HEK293 (cell line): ENCODE measurements around the gene CABCOCO1.
A peak's percentile ranks its signal among the peaks of the same experiment; 100 is the strongest.

Experiments
- CTCF ChIA-PET: fragments of 350-600 bp; formaldehyde crosslinking; extraction: SDS; loops from one replicate; lab custom pipeline; 2021; ENCODE audit warnings: antibody characterized with exemption; lab: Yijun Ruan, JAX
- POLR2A ChIA-PET: fragments of 300-600 bp; formaldehyde crosslinking; extraction: SDS; loops from one replicate; lab custom pipeline; 2020; ENCODE audit warnings: antibody characterized with exemption, inconsistent platforms; lab: Yijun Ruan, JAX
- H3K27ac ChIP-seq: fragments of 200-500 bp; sonication (Bioruptor generic); 2 replicates; pipeline ENCODE4 v1.5.1; 2014; ENCODE audit warnings: low read depth, low read length, control low read depth, inconsistent platforms; ENCODE audit errors: extremely low read depth
- H3K36me3 ChIP-seq, 2 experiments: fragments of 200-500 bp in 1 of 2; sonication (Bioruptor generic) in 1 of 2; 1 replicate in 1 of 2; 2 replicates in 1 of 2; pipeline ENCODE4 v1.5.1; 2014 to 2017; ENCODE audit warnings: inconsistent platforms in 2 of 2, low read length in 2 of 2; ENCODE audit not compliant: control insufficient read depth in 2 of 2, insufficient read depth in 1 of 2
- H3K4me1 ChIP-seq: fragments of 200-500 bp; sonication (Bioruptor generic); 2 replicates; pipeline ENCODE4 v1.5.1; 2014; ENCODE audit warnings: mild to moderate bottlenecking, low read length, inconsistent platforms; ENCODE audit not compliant: control insufficient read depth, insufficient read depth
- H3K4me3 ChIP-seq: 2 replicates; pipeline ENCODE4 v1.5.1; 2011; ENCODE audit warnings: low read depth, mild to moderate bottlenecking, control low read depth, low read length, moderate library complexity
- H3K9me3 ChIP-seq: fragments of 200-500 bp; sonication (Bioruptor generic); 2 replicates; pipeline ENCODE4 v1.5.1; 2014; ENCODE audit warnings: low read depth, low read length, inconsistent platforms; ENCODE audit not compliant: control insufficient read depth, insufficient read depth
- GLIS2 ChIP-seq: fragments of 450-650 bp; formaldehyde crosslinking; IDR thresholded peaks from 2 replicates; pipeline ENCODE4 v1.5.1; 2016; ENCODE audit warnings: missing biosample characterization, missing genetic modification characterization
- INSM2 ChIP-seq: fragments of 450-650 bp; formaldehyde crosslinking; IDR thresholded peaks from 2 replicates; pipeline ENCODE4 v1.5.1; 2016; ENCODE audit warnings: missing biosample characterization, missing genetic modification characterization
- KLF17 ChIP-seq: fragments of 450-650 bp; formaldehyde crosslinking; IDR thresholded peaks from 2 replicates; pipeline ENCODE4 v1.5.1; 2016; ENCODE audit warnings: missing biosample characterization, missing genetic modification characterization
- KLF8 ChIP-seq: fragments of 450-650 bp; formaldehyde crosslinking; IDR thresholded peaks from 2 replicates; pipeline ENCODE4 v1.5.1; 2016; ENCODE audit warnings: missing biosample characterization, missing genetic modification characterization
- OVOL3 ChIP-seq: fragments of 450-650 bp; formaldehyde crosslinking; IDR thresholded peaks from 2 replicates; pipeline ENCODE4 v1.5.1; 2016; ENCODE audit warnings: missing biosample characterization, missing genetic modification characterization
- PRDM1 ChIP-seq: fragments of 450-650 bp; formaldehyde crosslinking; IDR thresholded peaks from 2 replicates; pipeline ENCODE4; 2016; ENCODE audit warnings: missing biosample characterization, missing genetic modification characterization
- PRDM2 ChIP-seq: fragments of 450-650 bp; formaldehyde crosslinking; IDR thresholded peaks from 2 replicates; pipeline ENCODE4 v1.5.1; 2016; ENCODE audit warnings: missing biosample characterization, missing genetic modification characterization, borderline replicate concordance
- PRDM6 ChIP-seq: fragments of 450-650 bp; formaldehyde crosslinking; IDR thresholded peaks from 2 replicates; pipeline ENCODE4 v1.5.1; 2017; ENCODE audit warnings: missing biosample characterization, missing genetic modification characterization
- SETDB1 ChIP-seq: IDR thresholded peaks from one replicate; pipeline ENCODE4 v1.6.1; 2017; ENCODE audit warnings: mild to moderate bottlenecking, low read length, moderate library complexity, mixed read lengths; ENCODE audit not compliant: insufficient read length
- SP2 ChIP-seq: fragments of 450-650 bp; formaldehyde crosslinking; IDR thresholded peaks from 2 replicates; pipeline ENCODE4 v1.5.1; 2016; ENCODE audit warnings: missing biosample characterization, missing genetic modification characterization
- ZBTB17 ChIP-seq: fragments of 450-650 bp; formaldehyde crosslinking; IDR thresholded peaks from 2 replicates; pipeline ENCODE4 v1.5.1; 2016; ENCODE audit warnings: missing biosample characterization, missing genetic modification characterization
- ZFP69B ChIP-seq: fragments of 450-650 bp; formaldehyde crosslinking; IDR thresholded peaks from 2 replicates; pipeline ENCODE4 v1.5.1; 2016; ENCODE audit warnings: missing biosample characterization, missing genetic modification characterization
- ZNF280C ChIP-seq: fragments of 450-650 bp; formaldehyde crosslinking; IDR thresholded peaks from 2 replicates; pipeline ENCODE4 v1.5.1; 2016; ENCODE audit warnings: missing biosample characterization, missing genetic modification characterization
- ZNF350 ChIP-seq: fragments of 450-650 bp; formaldehyde crosslinking; IDR thresholded peaks from 2 replicates; pipeline ENCODE4 v1.5.0; 2017; ENCODE audit warnings: missing biosample characterization, mild to moderate bottlenecking, missing genetic modification characterization
- ZNF416 ChIP-seq: fragments of 450-650 bp; formaldehyde crosslinking; IDR thresholded peaks from 2 replicates; pipeline ENCODE4 v1.5.1; 2016; ENCODE audit warnings: missing biosample characterization, missing genetic modification characterization
- ZNF433 ChIP-seq: fragments of 450-650 bp; formaldehyde crosslinking; IDR thresholded peaks from 2 replicates; pipeline ENCODE4 v1.5.1; 2016; ENCODE audit warnings: missing biosample characterization, missing genetic modification characterization, low read depth
- ZNF585B ChIP-seq: fragments of 450-650 bp; formaldehyde crosslinking; IDR thresholded peaks from 2 replicates; pipeline ENCODE4 v1.5.1; 2016; ENCODE audit warnings: missing biosample characterization, missing genetic modification characterization
- ZNF664 ChIP-seq: fragments of 450-650 bp; formaldehyde crosslinking; IDR thresholded peaks from 2 replicates; pipeline ENCODE4 v1.5.1; 2016; ENCODE audit warnings: missing biosample characterization, missing genetic modification characterization

CABCOCO1 gene

GRCh38 chr10:61810263-61810662, 147.5 kb downstream of the CABCOCO1 start (continued):
- TF ChIP-seq INSM2 (tag by site-specific recombination) (no peak), ZBTB17 (tag by site-specific recombination) (no peak), SETDB1 (no peak), GLIS2 (tag by site-specific recombination) (no peak), ZNF433 (tag by site-specific recombination) (no peak), PRDM1 (no peak), ZFP69B (tag by site-specific recombination) (no peak), PRDM2 (no peak)

GRCh38 chr10:61812052-61812721, 149.5 kb downstream of the CABCOCO1 start:
- TF ChIP-seq ZNF585B (no peak), PRDM1 (peak; percentile 28; the same call in 1 of the 2 replicates), ZNF416 (tag by site-specific recombination) (no peak)
- Histone ChIP-seq H3K9me3 (no peaks in the 10 kb centered on the region), H3K27ac (no peak overlapping the region), H3K4me3 (no peak overlapping the region), H3K4me1 (no peaks in the 10 kb centered on the region), H3K36me3 (no peaks in the 10 kb centered on the region)
- CTCF ChIA-PET, result no interaction called here
- POLR2A ChIA-PET, result no interaction called here

GRCh38 chr10:61812920-61813319, 150.2 kb downstream of the CABCOCO1 start:
- H3K27ac ChIP-seq, result no peak overlapping the region
- POLR2A ChIA-PET, result no interaction called here
- H3K36me3 ChIP-seq, result no peaks in the 10 kb centered on the region
- H3K9me3 ChIP-seq, result no peaks in the 10 kb centered on the region
- no peaks in the 10 kb centered on the region for H3K4me1 ChIP-seq
- no peak overlapping the region for H3K4me3 ChIP-seq
- CTCF ChIA-PET, result no interaction called here
- TF ChIP-seq ZNF280C (tag by site-specific recombination), result no peak
- no peak for TF ChIP-seq ZNF350 (tag by site-specific recombination)
- no peak for TF ChIP-seq PRDM6 (tag by site-specific recombination)
- TF ChIP-seq INSM2 (tag by site-specific recombination), result no peak
- no peak for TF ChIP-seq KLF8 (tag by site-specific recombination)
- TF ChIP-seq ZNF664, result no peak
- no peak for TF ChIP-seq OVOL3 (tag by site-specific recombination)
- no peak for TF ChIP-seq SP2 (tag by site-specific recombination)
- TF ChIP-seq KLF17 (tag by site-specific recombination), result no peak
